ENCODE results near the gene VDAC1. TPM values are rescaled to one million over a fixed set of nuclear protein-coding genes. Genes with fewer than 3 reads are reported as not detected.
A peak's percentile ranks its signal among the peaks of the same experiment; 100 is the strongest.

The VDAC1 gene
- total RNA-seq, 1 donor from 2014 or later = 132 TPM

DNA sequence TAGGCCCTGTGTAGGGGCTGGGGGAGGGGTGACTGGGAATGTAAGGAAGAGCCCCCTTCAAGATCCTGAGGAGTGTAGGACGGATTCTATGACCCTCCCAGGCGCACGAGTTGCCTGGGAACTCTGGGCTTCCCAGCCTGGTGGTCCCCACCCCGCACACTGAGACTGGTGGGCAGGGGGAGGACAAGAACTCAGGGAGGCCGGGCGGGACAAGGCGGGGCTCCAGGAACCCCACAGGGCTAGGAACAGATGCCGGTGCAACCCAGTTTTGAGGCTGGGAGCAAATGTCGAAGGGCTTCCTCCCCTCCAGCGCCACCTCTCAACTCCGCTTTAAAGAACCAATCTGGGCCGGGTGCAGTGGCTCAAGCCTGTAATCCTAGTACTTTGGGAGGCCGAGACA lies 1.3 kb upstream of the VDAC1 start:
- Mint-ChIP-seq H3K36me3 (ENCODE audit: unreplicated experiment) (no peaks in the 10 kb centered on the region), H3K4me3 (ENCODE audit: unreplicated experiment) (peak overlapping the region; percentile 95), H3K4me1 (ENCODE audit: low read depth, unreplicated experiment) (peaks cover 18% of the 10 kb centered on the region), H3K27me3 (ENCODE audit: unreplicated experiment) (peaks cover 3% of the 10 kb centered on the region), H3K27ac (ENCODE audit: unreplicated experiment) (peak overlapping the region; percentile 95), H3K9me3 (ENCODE audit: unreplicated experiment) (peaks cover 7% of the 10 kb centered on the region)
- no peak for DNase-seq
- TF ChIP-seq, protein P1, sequence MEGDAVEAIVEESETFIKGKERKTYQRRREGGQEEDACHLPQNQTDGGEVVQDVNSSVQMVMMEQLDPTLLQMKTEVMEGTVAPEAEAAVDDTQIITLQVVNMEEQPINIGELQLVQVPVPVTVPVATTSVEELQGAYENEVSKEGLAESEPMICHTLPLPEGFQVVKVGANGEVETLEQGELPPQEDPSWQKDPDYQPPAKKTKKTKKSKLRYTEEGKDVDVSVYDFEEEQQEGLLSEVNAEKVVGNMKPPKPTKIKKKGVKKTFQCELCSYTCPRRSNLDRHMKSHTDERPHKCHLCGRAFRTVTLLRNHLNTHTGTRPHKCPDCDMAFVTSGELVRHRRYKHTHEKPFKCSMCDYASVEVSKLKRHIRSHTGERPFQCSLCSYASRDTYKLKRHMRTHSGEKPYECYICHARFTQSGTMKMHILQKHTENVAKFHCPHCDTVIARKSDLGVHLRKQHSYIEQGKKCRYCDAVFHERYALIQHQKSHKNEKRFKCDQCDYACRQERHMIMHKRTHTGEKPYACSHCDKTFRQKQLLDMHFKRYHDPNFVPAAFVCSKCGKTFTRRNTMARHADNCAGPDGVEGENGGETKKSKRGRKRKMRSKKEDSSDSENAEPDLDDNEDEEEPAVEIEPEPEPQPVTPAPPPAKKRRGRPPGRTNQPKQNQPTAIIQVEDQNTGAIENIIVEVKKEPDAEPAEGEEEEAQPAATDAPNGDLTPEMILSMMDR (IDR thresholded peaks at IDR 0.05; ENCODE audit: partially characterized antibody, unreplicated experiment) = no peak

GRCh38 chr5:134005417-134006061 lies 764 bp upstream of the VDAC1 start:
- Mint-ChIP-seq H3K27me3 (ENCODE audit: unreplicated experiment) (peaks cover 3% of the 10 kb centered on the region), H3K9me3 (ENCODE audit: unreplicated experiment) (peaks cover 9% of the 10 kb centered on the region), H3K36me3 (ENCODE audit: unreplicated experiment) (no peaks in the 10 kb centered on the region), H3K4me3 (ENCODE audit: unreplicated experiment) (peak overlapping the region; percentile 95), H3K27ac (ENCODE audit: unreplicated experiment) (peak overlapping the region; percentile 95), H3K4me1 (ENCODE audit: low read depth, unreplicated experiment) (peaks cover 20% of the 10 kb centered on the region)
- DNase-seq = peak; percentile 39
- TF ChIP-seq, protein P1 (IDR thresholded peaks at IDR 0.05; ENCODE audit: partially characterized antibody, unreplicated experiment) = no peak

- peak; percentile 66 for DNase-seq
- TF ChIP-seq, protein P1 (IDR thresholded peaks at IDR 0.05; ENCODE audit: partially characterized antibody, unreplicated experiment) = no peak
- peaks cover 3% of the 10 kb centered on the region for H3K27me3 Mint-ChIP-seq (ENCODE audit: unreplicated experiment)
- peaks cover 9% of the 10 kb centered on the region for H3K9me3 Mint-ChIP-seq (ENCODE audit: unreplicated experiment)
- no peaks in the 10 kb centered on the region for H3K36me3 Mint-ChIP-seq (ENCODE audit: unreplicated experiment)
- peak overlapping the region; percentile 91 for H3K27ac Mint-ChIP-seq (ENCODE audit: unreplicated experiment)
- H3K4me1 Mint-ChIP-seq (ENCODE audit: low read depth, unreplicated experiment) = peaks cover 28% of the 10 kb centered on the region
- peak overlapping the region; percentile 96 for H3K4me3 Mint-ChIP-seq (ENCODE audit: unreplicated experiment)
Measured at GRCh38 chr5:134003817-134004625, 754 bp downstream of the VDAC1 start.

DNA sequence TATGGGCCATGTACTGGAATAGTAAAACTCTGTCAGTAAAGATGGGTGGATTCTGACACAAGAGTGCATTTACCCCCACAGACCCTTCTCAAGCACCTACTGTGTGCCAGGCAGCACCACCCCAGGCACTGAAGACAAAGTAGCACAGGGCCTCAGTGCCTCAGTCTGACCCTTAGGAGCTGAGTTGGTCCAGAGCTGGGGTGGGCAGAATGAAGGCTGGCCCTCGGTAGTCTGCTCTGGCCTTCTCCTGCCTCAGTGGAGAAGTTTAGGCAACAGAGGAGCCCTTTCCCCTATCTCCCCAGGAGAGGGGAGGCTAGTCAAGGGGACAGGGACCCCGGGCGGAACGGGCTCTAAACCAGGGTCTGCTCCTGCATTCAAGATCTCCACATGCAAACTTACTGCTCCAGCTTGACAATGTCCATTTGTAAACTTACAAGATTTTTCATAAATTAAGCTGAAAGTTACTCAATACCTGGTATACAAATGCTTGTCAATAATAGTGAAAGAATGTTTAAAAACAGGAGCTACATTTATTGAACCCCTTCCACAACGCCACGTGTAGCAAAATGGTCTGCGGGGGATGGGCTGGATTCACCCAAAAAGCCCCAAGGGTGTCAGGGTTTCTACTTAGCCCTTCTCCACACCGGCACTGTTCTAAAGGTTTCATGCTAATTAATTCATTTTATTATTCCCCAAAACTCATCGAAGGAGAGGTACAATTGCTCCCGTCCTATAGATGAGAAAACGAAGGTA lies 1.5 kb downstream of the VDAC1 start:
- peak overlapping the region; percentile 91 for H3K27ac Mint-ChIP-seq (ENCODE audit: unreplicated experiment)
- TF ChIP-seq, protein P1 (IDR thresholded peaks at IDR 0.05; ENCODE audit: partially characterized antibody, unreplicated experiment) = no peak
- H3K27me3 Mint-ChIP-seq (ENCODE audit: unreplicated experiment) = peaks cover 3% of the 10 kb centered on the region
- peaks cover 9% of the 10 kb centered on the region for H3K9me3 Mint-ChIP-seq (ENCODE audit: unreplicated experiment)
- peak; percentile 35 for DNase-seq
- no peaks in the 10 kb centered on the region for H3K36me3 Mint-ChIP-seq (ENCODE audit: unreplicated experiment)
- peak overlapping the region; percentile 96 for H3K4me3 Mint-ChIP-seq (ENCODE audit: unreplicated experiment)
- H3K4me1 Mint-ChIP-seq (ENCODE audit: low read depth, unreplicated experiment) = peaks cover 23% of the 10 kb centered on the region
